HCT116 (cell line): ENCODE measurements around the gene MED13L. TPM values are rescaled to one million over a fixed set of nuclear protein-coding genes. Genes with fewer than 3 reads are reported as not detected.

ENCODE experiments used
- ATAC-seq: fragments of 200-7000 bp; cut with Tn5 transposase; 2 replicates; pipeline ENCODE4 v1.9.1; 2020; ENCODE audit warnings: mild to moderate bottlenecking, moderate library complexity
- BruUV-seq: library from RNA; stranded (reverse); fragments of 400-500 nt; replicated peaks from 2 replicates; lab custom pipeline; 2021; lab: Mats Ljungman, UMichigan
- CTCF ChIA-PET: fragments of 300-600 bp; sonication (Branson Sonifier 250); formaldehyde crosslinking; loops from one replicate; lab custom pipeline; 2021; ENCODE audit warnings: antibody characterized with exemption; lab: Charles Lee
- POLR2A ChIA-PET: fragments of 300-600, 350-600 bp; sonication (Branson Sonifier 250); formaldehyde crosslinking; loops from one replicate; lab custom pipeline; 2021; ENCODE audit warnings: antibody characterized with exemption; lab: Charles Lee
- RAD21 ChIA-PET, 2 experiments: fragments of 300-600 bp; sonication (Branson Sonifier 250); formaldehyde crosslinking; loops; one replicate each; lab custom pipeline; 2023; ENCODE audit warnings: low total read pairs in 2 of 2; ENCODE audit not compliant: uncharacterized antibody in 2 of 2, unreplicated experiment in 2 of 2, low non-redundant PET in 1 of 2; lab: Charles Lee
- DNase-seq: peaks from one replicate; pipeline ENCODE4 v3.0.0-alpha.2; 2010; ENCODE audit warnings: low read depth, low spot score
- H2AFZ ChIP-seq: fragments of 200-600 bp; shearing (Covaris generic), sonication (generic); 2 replicates; pipeline ENCODE4 v1.6.1; 2017; ENCODE audit warnings: low read depth, mixed run types, mixed read lengths, antibody characterized with exemption, low read length; ENCODE audit not compliant: poor library complexity, severe bottlenecking
- H3K27ac ChIP-seq: 2 replicates; pipeline ENCODE4 v1.5.1; 2012; ENCODE audit warnings: low read depth, low read length
- H3K27me3 ChIP-seq: fragments of 200-600 bp; sonication (generic); 2 replicates; pipeline ENCODE4 v1.6.1; 2016; ENCODE audit warnings: mixed run types, low read length, mixed read lengths; ENCODE audit not compliant: insufficient read depth
- H3K36me3 ChIP-seq, 2 experiments: fragments of 200-500 bp in 1 of 2; fragments of 200-600 bp in 1 of 2; sonication (Bioruptor generic) in 1 of 2; sonication (generic) in 1 of 2; 2 replicates each; pipeline versions ENCODE4 v1.5.1 to v1.6.1; 2014 to 2016; ENCODE audit warnings: low read length in 2 of 2, inconsistent platforms in 1 of 2, mixed read lengths in 1 of 2, mixed run types in 1 of 2; ENCODE audit not compliant: insufficient read depth in 2 of 2, control insufficient read depth in 1 of 2
- H3K4me1 ChIP-seq, 2 experiments: fragments of 200-600 bp in 1 of 2; sonication (generic) in 1 of 2; 2 replicates each; pipeline versions ENCODE4 v1.5.1 to v1.6.1; 2012 to 2017; ENCODE audit warnings: low read length in 2 of 2, inconsistent platforms in 1 of 2, mild to moderate bottlenecking in 1 of 2, mixed read lengths in 1 of 2, mixed run types in 1 of 2, moderate library complexity in 1 of 2; ENCODE audit not compliant: insufficient read depth in 2 of 2, control insufficient read depth in 1 of 2
- H3K4me2 ChIP-seq: fragments of 200-600 bp; sonication (generic); 2 replicates; pipeline ENCODE4 v1.6.1; 2017; ENCODE audit warnings: mixed run types, low read length, mixed read lengths
- H3K4me3 ChIP-seq, 2 experiments: fragments of 200-600 bp in 1 of 2; sonication (generic) in 1 of 2; replicated peaks in 1 of 2; 2 replicates each; pipeline ENCODE4 v1.5.1; 2011 to 2016; ENCODE audit warnings: low read length in 2 of 2, control low read depth in 1 of 2, low read depth in 1 of 2, mild to moderate bottlenecking in 1 of 2, mixed read lengths in 1 of 2, mixed run types in 1 of 2
- H3K79me2 ChIP-seq: fragments of 200-600 bp; sonication (generic); 2 replicates; pipeline ENCODE4 v1.6.1; 2017; ENCODE audit warnings: mild to moderate bottlenecking, mixed run types, low read length, moderate library complexity, mixed read lengths; ENCODE audit not compliant: insufficient read depth
- H3K9ac ChIP-seq: fragments of 200-600 bp; sonication (generic); 2 replicates; pipeline ENCODE4 v1.6.1; 2016; ENCODE audit warnings: low read length, mixed read lengths
- H3K9me2 ChIP-seq: fragments of 200-600 bp; sonication (generic), shearing (Covaris generic); 2 replicates; pipeline ENCODE4 v1.6.1; 2017; ENCODE audit warnings: mixed run types, mild to moderate bottlenecking, moderate library complexity; ENCODE audit not compliant: insufficient read depth
- H3K9me3 ChIP-seq, 2 experiments: fragments of 200-500 bp in 1 of 2; fragments of 200-600 bp in 1 of 2; sonication (Bioruptor generic) in 1 of 2; sonication (generic) in 1 of 2; 2 replicates each; pipeline ENCODE4 v1.6.1; 2014 to 2017; ENCODE audit warnings: low read length in 2 of 2, mixed read lengths in 2 of 2, inconsistent platforms in 1 of 2, low read depth in 1 of 2, mild to moderate bottlenecking in 1 of 2, mixed run types in 1 of 2, moderate library complexity in 1 of 2; ENCODE audit not compliant: control insufficient read depth in 1 of 2, insufficient read depth in 1 of 2
- H4K20me1 ChIP-seq: fragments of 200-600 bp; sonication (generic), shearing (Covaris generic); 2 replicates; pipeline ENCODE4 v1.6.1; 2017; ENCODE audit warnings: mixed run types, mild to moderate bottlenecking, moderate library complexity; ENCODE audit not compliant: insufficient read depth
- CBX3 ChIP-seq: IDR thresholded peaks from 2 replicates; pipeline ENCODE4 v1.6.1; 2012; ENCODE audit warnings: low read depth
- EGR1 ChIP-seq: IDR thresholded peaks from 2 replicates; pipeline ENCODE4 v1.6.1; 2012; ENCODE audit warnings: low read depth
- EZH2 ChIP-seq: fragments of 200-600 bp; sonication (generic); IDR thresholded peaks from 2 replicates; pipeline ENCODE4 v1.6.1; 2017; ENCODE audit warnings: antibody characterized with exemption, mixed run types
- EZH2phosphoT487 ChIP-seq: fragments of 200-600 bp; IDR thresholded peaks from 2 replicates; pipeline ENCODE4 v1.6.1; 2018; ENCODE audit warnings: antibody characterized with exemption, borderline replicate concordance
- FOSL1 ChIP-seq: IDR thresholded peaks from 2 replicates; pipeline ENCODE4 v1.6.1; 2012; ENCODE audit warnings: low read depth
- JUND ChIP-seq: IDR thresholded peaks from 2 replicates; pipeline ENCODE4 v1.6.1; 2012
- MAX ChIP-seq: IDR thresholded peaks from 2 replicates; pipeline ENCODE4 v1.6.1; 2012
- POLR2A ChIP-seq: IDR thresholded peaks from 2 replicates; pipeline ENCODE4 v1.7.0; 2011; ENCODE audit warnings: borderline replicate concordance; ENCODE audit not compliant: insufficient read depth, insufficient read length; ENCODE audit errors: extremely low read depth
- POLR2AphosphoS5 ChIP-seq: IDR thresholded peaks from 2 replicates; pipeline ENCODE4 v1.6.1; 2011; ENCODE audit warnings: mild to moderate bottlenecking, low read depth, low read length, moderate library complexity
- SIN3A ChIP-seq: IDR thresholded peaks from 2 replicates; pipeline ENCODE4 v1.6.1; 2012; ENCODE audit warnings: low read depth
- SP1 ChIP-seq: IDR thresholded peaks from 2 replicates; pipeline ENCODE4 v1.6.1; 2012; ENCODE audit warnings: low read depth
- SRF ChIP-seq: IDR thresholded peaks from 2 replicates; pipeline ENCODE4 v1.6.1; 2012; ENCODE audit warnings: low read depth
- ZBTB33 ChIP-seq: IDR thresholded peaks from 2 replicates; pipeline ENCODE4 v1.6.1; 2011; ENCODE audit warnings: mild to moderate bottlenecking, low read length, moderate library complexity; ENCODE audit not compliant: insufficient replicate concordance; ENCODE audit errors: extremely low read depth
- ZNF274 ChIP-seq: fragments of 200-500 bp; sonication (Bioruptor generic); IDR thresholded peaks from 2 replicates; pipeline ENCODE4 v1.6.1; 2014; ENCODE audit warnings: mild to moderate bottlenecking, low read depth, low read length, inconsistent platforms
- intact Hi-C: fragments of 100-400 bp; cut with micrococcal nuclease; formaldehyde crosslinking; loops from 2 replicates; pipeline ENCODE4 v1.10.0; 2022
- total RNA-seq: library from RNA; stranded (reverse); gene quantifications from one replicate; pipeline ENCODE4 v1.2.1, GENCODE V29; 2021; ENCODE audit not compliant: unreplicated experiment
- TF ChIP-seq, protein P1 (sequence below): IDR thresholded peaks from 2 replicates; pipeline ENCODE4 v1.6.1; 2012
- TF ChIP-seq, protein P2 (sequence below): IDR thresholded peaks from 2 replicates; pipeline ENCODE4 v1.6.1; 2012; ENCODE audit warnings: low read depth

Gene MED13L
- total RNA-seq, 1 experiment from 2014 or later: 176 TPM

DNA sequence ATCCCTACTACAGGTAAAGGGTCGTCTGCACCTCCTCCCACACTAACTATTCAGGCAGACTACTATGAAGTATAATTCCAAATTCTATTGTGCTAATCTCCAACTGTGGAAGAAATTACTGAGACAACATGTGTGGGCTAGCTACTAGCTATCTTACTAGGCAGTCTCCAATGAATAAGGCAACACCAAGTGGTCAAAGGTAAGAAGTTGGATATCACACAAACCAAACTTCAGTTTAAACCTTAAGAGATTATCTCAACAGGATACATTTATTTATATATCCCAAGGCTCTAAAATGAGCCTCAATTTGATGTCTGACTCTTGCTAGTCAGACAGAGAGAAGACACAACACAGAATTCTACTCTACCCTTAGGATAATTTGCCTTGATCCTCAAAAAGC is 14.1 kb downstream of the MED13L start:
- H3K36me3 ChIP-seq: no peaks in the 10 kb centered on the region
- H3K9me3 ChIP-seq: no peaks in the 10 kb centered on the region
- no peak overlapping the region for H3K27ac ChIP-seq
- ATAC-seq (no peak), DNase-seq (no peak)
- no peak overlapping the region for H3K9ac ChIP-seq
- no peak overlapping the region for H3K4me3 ChIP-seq
- intact Hi-C loops: no loop called here
- no TSS peak for BruUV-seq
- no peak for TF ChIP-seq EZH2
- TF ChIP-seq SRF: no peak
- no peak for TF ChIP-seq ZNF274
- TF ChIP-seq CBX3: no peak
- no peak for TF ChIP-seq EGR1
- TF ChIP-seq, protein P1, sequence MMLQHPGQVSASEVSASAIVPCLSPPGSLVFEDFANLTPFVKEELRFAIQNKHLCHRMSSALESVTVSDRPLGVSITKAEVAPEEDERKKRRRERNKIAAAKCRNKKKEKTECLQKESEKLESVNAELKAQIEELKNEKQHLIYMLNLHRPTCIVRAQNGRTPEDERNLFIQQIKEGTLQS: no peak
- no peak for TF ChIP-seq SIN3A
- ChIA-PET CTCF (no interaction called here), POLR2A (no interaction called here), RAD21 (no interaction called here)
- H3K4me1 ChIP-seq: peaks cover 45 to 78% of the 10 kb centered on the region in 2 experiments
- no peak overlapping the region for H3K4me2 ChIP-seq
- H3K27me3 ChIP-seq: no peaks in the 10 kb centered on the region
- H3K79me2 ChIP-seq: peaks cover 100% of the 10 kb centered on the region
- peaks cover 57% of the 10 kb centered on the region for H4K20me1 ChIP-seq
- H2AFZ ChIP-seq: no peak overlapping the region
- H3K9me2 ChIP-seq: no peaks in the 10 kb centered on the region

GRCh38 chr12:116262741-116263140 is 14.8 kb downstream of the MED13L start:
- no peaks in the 10 kb centered on the region for H3K9me3 ChIP-seq
- H2AFZ ChIP-seq: no peak overlapping the region
- peaks cover 100% of the 10 kb centered on the region for H3K79me2 ChIP-seq
- intact Hi-C loops: no loop called here
- CTCF ChIA-PET: interaction anchor here (0.6 kb wide), 1 partner anchor 9 kb away, joined by 4 read pairs; no protein-coding TSS in a partner anchor
- no peaks in the 10 kb centered on the region for H3K27me3 ChIP-seq
- H3K9me2 ChIP-seq: no peaks in the 10 kb centered on the region
- H4K20me1 ChIP-seq: peaks cover 62% of the 10 kb centered on the region
- H3K9ac ChIP-seq: no peak overlapping the region
- H3K4me2 ChIP-seq: no peak overlapping the region
- no peak for DNase-seq
- RAD21 ChIA-PET: no interaction called here
- H3K36me3 ChIP-seq: no peaks in the 10 kb centered on the region
- ATAC-seq: no peak
- H3K4me1 ChIP-seq: peaks cover 43 to 77% of the 10 kb centered on the region in 2 experiments
- BruUV-seq: no TSS peak
- POLR2A ChIA-PET: no interaction called here
- H3K27ac ChIP-seq: no peak overlapping the region
- no peak overlapping the region for H3K4me3 ChIP-seq
- TF ChIP-seq CBX3 (no peak), JUND (no peak), MAX (no peak), SIN3A (no peak), ZBTB33 (no peak), POLR2A (no peak), EZH2 (no peak), SP1 (no peak), EZH2phosphoT487 (no peak), FOSL1 (no peak), ZNF274 (no peak), POLR2AphosphoS5 (no peak)
- TF ChIP-seq, protein P2, sequence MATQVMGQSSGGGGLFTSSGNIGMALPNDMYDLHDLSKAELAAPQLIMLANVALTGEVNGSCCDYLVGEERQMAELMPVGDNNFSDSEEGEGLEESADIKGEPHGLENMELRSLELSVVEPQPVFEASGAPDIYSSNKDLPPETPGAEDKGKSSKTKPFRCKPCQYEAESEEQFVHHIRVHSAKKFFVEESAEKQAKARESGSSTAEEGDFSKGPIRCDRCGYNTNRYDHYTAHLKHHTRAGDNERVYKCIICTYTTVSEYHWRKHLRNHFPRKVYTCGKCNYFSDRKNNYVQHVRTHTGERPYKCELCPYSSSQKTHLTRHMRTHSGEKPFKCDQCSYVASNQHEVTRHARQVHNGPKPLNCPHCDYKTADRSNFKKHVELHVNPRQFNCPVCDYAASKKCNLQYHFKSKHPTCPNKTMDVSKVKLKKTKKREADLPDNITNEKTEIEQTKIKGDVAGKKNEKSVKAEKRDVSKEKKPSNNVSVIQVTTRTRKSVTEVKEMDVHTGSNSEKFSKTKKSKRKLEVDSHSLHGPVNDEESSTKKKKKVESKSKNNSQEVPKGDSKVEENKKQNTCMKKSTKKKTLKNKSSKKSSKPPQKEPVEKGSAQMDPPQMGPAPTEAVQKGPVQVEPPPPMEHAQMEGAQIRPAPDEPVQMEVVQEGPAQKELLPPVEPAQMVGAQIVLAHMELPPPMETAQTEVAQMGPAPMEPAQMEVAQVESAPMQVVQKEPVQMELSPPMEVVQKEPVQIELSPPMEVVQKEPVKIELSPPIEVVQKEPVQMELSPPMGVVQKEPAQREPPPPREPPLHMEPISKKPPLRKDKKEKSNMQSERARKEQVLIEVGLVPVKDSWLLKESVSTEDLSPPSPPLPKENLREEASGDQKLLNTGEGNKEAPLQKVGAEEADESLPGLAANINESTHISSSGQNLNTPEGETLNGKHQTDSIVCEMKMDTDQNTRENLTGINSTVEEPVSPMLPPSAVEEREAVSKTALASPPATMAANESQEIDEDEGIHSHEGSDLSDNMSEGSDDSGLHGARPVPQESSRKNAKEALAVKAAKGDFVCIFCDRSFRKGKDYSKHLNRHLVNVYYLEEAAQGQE: no peak
- TF ChIP-seq, protein P1: no peak
